Activated CD8-positive, alpha-beta memory T cell treated with anti-CD3 and anti-CD28 coated beads for 4 hours (primary cell): ENCODE results near the gene COQ10A.
"Not testable (repeated sequence)": the region's sequence is repeated elsewhere in the genome, so short reads cannot be mapped to it uniquely, and the experiment has no call there.

Source experiments
- DNase-seq, 2 donors: peaks; one replicate each; pipeline ENCODE4 v3.0.0-alpha.2; 2020; ENCODE audit warnings: low read depth in 2 of 2

COQ10A gene

GRCh38 chr12:56278905-56279304, 12.2 kb downstream of the COQ10A start:
- DNase-seq, result no peak

GRCh38 chr12:56280849-56281248, 14.1 kb downstream of the COQ10A start:
- DNase-seq, result no peak

GRCh38 chr12:56282030-56282429, 15.3 kb downstream of the COQ10A start:
- DNase-seq, result no peak

GRCh38 chr12:56282579-56282978, 15.8 kb downstream of the COQ10A start:
- DNase-seq, result no peak

- not testable (repeated sequence) for DNase-seq
Measured at GRCh38 chr12:56284263-56284662, 17.5 kb downstream of the COQ10A start.

GRCh38 chr12:56286044-56286830, 19.5 kb downstream of the COQ10A start:
- DNase-seq, result no peak

- no peak for DNase-seq
Measured at GRCh38 chr12:56288705-56289387, 22.1 kb downstream of the COQ10A start.

GRCh38 chr12:56293795-56294194, 27.1 kb downstream of the COQ10A start:
- DNase-seq, result no peak

GRCh38 chr12:56296295-56296694, 29.6 kb downstream of the COQ10A start:
- DNase-seq, result no peak

- DNase-seq, result no peak
Measured at GRCh38 chr12:56297400-56297799, 30.7 kb downstream of the COQ10A start.

GRCh38 chr12:56298828-56299227, 32.1 kb downstream of the COQ10A start:
- DNase-seq, result no peak

GRCh38 chr12:56299308-56299852, 32.6 kb downstream of the COQ10A start:
- no peak for DNase-seq

- peak; percentile 97 to 98 for DNase-seq
Measured at GRCh38 chr12:56299853-56300643, 33.3 kb downstream of the COQ10A start, which contains the start of gene CS. Gene CS (minus strand): TSS chr12:56300330. CDS start chr12:56300201, 129 bp downstream.

- DNase-seq, result no peak
Measured at GRCh38 chr12:56300644-56301464, 34.1 kb downstream of the COQ10A start.

- no peak for DNase-seq
Measured at GRCh38 chr12:56304276-56304675, 37.5 kb downstream of the COQ10A start.

- DNase-seq, result no peak
Measured at GRCh38 chr12:56304872-56305590, 38.3 kb downstream of the COQ10A start.

GRCh38 chr12:56307221-56307965, 40.7 kb downstream of the COQ10A start:
- DNase-seq, result no peak

GRCh38 chr12:56308714-56309113, 42.0 kb downstream of the COQ10A start:
- no peak for DNase-seq

GRCh38 chr12:56311003-56311402, 44.3 kb downstream of the COQ10A start:
- no peak for DNase-seq

GRCh38 chr12:56315249-56315621, 48.5 kb downstream of the COQ10A start:
- DNase-seq, result no peak
